ENCODE results near the gene ZNF629. TPM values are rescaled to one million over a fixed set of nuclear protein-coding genes. Genes with fewer than 3 reads are reported as not detected.

The ZNF629 gene
- total and polyA plus RNA-seq, 3 donors from 2014 or later = 11.2 to 21.9 (median 19.4) TPM

DNA sequence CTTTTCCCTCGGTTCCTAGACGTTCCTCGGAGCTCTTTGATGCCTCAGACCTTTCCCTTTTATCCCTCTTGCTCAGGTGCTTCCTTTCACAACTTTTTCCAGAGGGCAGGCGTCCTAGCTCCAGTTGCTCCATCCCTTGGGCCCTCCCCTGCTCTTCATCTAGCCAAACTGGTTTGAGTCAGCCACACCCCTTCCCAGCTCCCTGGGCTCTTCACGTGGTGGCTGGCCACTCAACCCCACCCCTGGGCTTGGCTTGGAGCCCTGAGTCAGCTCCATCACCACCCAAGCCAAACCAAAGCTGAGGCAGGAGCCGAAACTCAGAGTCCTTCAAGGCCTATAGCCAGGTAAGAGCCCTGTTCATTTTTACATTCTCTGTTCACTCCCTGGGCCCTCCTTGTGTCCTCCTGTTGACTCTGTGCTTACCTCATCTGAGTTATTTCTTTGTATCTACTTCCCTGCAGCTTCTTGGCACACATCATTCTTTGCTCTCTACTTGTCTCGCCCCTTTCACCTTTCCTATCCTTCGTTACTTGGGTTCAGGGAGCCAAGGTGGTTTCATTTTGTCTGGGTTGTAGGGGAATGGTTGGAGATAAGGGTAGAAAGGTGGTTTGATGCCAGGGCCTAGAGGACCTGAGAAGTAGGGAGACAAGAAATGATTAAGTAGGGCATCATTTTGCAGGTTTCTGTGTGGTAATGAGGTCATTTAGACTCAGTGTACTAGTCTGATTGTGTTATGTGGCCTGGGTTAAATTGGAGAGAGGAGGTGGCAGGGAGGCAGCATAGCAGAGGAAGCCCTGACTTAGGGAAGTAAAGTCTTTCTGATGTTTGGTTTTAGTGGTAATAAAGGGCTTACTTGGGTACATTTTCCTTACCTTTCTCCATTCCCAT, 46.4 kb downstream of the ZNF629 start:
- Histone ChIP-seq H3K27me3 (no peaks in the 10 kb centered on the region), H3K9me3 (no peaks in the 10 kb centered on the region), H3K4me1 (peaks cover 12% of the 10 kb centered on the region), H3K36me3 (ENCODE audit: low read depth, missing control alignments) (peaks cover 4% of the 10 kb centered on the region), H3K27ac (peak overlapping the region; percentile 26 to 42), H3K4me3 (no peak overlapping the region)
- no peak for TF ChIP-seq POLR2A (IDR thresholded peaks at IDR 0.05)
- TF ChIP-seq, protein P1, sequence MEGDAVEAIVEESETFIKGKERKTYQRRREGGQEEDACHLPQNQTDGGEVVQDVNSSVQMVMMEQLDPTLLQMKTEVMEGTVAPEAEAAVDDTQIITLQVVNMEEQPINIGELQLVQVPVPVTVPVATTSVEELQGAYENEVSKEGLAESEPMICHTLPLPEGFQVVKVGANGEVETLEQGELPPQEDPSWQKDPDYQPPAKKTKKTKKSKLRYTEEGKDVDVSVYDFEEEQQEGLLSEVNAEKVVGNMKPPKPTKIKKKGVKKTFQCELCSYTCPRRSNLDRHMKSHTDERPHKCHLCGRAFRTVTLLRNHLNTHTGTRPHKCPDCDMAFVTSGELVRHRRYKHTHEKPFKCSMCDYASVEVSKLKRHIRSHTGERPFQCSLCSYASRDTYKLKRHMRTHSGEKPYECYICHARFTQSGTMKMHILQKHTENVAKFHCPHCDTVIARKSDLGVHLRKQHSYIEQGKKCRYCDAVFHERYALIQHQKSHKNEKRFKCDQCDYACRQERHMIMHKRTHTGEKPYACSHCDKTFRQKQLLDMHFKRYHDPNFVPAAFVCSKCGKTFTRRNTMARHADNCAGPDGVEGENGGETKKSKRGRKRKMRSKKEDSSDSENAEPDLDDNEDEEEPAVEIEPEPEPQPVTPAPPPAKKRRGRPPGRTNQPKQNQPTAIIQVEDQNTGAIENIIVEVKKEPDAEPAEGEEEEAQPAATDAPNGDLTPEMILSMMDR (IDR thresholded peaks at IDR 0.05) = no peak
- 48 to 59% methylated on average over 8 of the region's 8 CpGs for WGBS, 2 donors
- DNase-seq = peak; percentile 79
- intact Hi-C loops (cut with DNase I; ENCODE audit: low total_unique reads) = no loop called here

DNA sequence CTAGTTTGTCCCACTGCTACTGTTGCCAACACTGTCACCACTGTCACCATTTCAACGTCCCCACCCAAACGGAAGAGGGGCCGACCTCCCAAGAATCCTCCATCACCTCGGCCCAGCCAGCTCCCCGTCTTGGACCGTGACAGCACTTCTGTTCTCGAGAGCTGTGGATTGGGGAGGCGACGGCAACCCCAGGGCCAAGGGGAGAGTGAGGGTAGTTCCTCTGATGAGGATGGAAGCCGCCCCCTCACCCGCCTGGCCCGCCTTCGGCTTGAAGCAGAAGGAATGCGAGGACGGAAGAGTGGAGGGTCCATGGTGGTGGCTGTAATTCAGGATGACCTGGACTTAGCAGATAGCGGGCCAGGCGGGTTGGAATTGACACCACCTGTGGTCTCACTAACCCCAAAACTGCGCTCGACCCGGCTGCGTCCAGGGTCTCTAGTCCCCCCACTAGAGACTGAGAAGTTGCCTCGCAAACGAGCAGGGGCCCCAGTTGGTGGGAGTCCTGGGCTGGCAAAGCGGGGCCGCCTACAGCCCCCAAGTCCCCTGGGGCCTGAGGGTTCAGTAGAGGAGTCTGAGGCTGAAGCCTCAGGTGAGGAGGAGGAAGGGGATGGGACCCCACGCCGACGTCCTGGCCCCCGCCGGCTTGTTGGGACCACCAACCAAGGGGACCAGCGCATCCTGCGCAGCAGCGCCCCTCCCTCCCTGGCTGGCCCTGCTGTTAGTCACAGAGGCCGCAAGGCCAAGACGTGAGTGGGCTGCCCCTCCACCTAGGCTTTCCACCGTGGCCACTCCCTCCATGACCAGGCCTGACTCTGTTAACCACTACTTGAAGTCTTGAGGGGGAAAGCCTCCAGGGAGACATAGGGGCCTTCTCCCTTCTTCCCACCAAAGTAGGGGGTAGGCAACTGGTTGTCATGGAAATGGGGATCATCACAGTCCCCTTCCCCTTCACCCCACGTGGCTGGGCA, 47.7 kb downstream of the ZNF629 start:
- H3K36me3 ChIP-seq (ENCODE audit: low read depth, missing control alignments) = peaks cover 4% of the 10 kb centered on the region
- 89% methylated on average over 36 to 37 of the region's 37 CpGs for WGBS, 2 donors
- no peak for TF ChIP-seq POLR2A (IDR thresholded peaks at IDR 0.05)
- TF ChIP-seq, protein P1 (IDR thresholded peaks at IDR 0.05) = no peak
- H3K9me3 ChIP-seq = no peaks in the 10 kb centered on the region
- no peak overlapping the region for H3K4me3 ChIP-seq
- no peaks in the 10 kb centered on the region for H3K27me3 ChIP-seq
- intact Hi-C loops (cut with DNase I; ENCODE audit: low total_unique reads) = no loop called here
- peaks cover 12% of the 10 kb centered on the region for H3K4me1 ChIP-seq
- DNase-seq = no peak
- H3K27ac ChIP-seq = peak overlapping the region; percentile 25 to 42

DNA sequence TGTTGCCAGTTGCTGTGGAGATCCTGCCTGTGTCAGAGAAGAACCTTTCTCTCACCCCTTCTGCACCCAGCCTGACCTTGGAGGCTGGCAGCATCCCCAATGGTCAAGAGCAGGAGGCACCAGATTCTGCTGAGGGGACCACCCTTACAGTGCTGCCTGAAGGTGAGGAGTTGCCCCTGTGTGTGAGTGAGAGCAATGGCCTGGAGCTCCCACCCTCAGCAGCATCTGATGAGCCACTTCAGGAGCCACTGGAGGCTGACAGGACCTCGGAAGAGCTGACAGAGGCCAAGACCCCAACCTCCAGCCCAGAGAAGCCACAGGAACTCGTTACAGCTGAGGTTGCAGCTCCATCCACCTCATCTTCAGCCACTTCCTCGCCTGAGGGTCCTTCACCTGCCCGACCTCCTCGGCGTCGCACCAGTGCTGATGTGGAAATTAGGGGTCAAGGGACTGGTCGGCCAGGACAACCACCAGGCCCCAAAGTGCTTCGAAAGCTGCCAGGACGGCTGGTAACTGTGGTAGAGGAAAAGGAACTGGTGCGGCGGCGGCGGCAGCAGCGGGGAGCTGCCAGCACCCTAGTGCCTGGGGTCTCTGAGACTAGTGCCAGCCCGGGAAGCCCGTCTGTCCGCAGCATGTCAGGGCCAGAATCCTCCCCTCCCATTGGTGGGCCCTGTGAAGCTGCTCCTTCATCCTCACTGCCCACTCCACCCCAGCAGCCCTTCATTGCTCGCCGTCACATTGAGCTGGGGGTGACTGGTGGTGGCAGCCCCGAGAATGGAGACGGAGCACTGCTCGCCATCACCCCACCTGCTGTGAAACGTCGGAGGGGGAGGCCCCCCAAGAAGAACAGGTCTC, 49.0 kb downstream of the ZNF629 start:
- TF ChIP-seq POLR2A (IDR thresholded peaks at IDR 0.05) = no peak
- TF ChIP-seq, protein P1 (IDR thresholded peaks at IDR 0.05) = no peak
- intact Hi-C loops (cut with DNase I; ENCODE audit: low total_unique reads) = no loop called here
- 90 to 92% methylated on average over 16 to 25 of the region's 25 CpGs for WGBS, 2 donors
- DNase-seq = no peak
- Histone ChIP-seq H3K9me3 (no peaks in the 10 kb centered on the region), H3K4me1 (peaks cover 12% of the 10 kb centered on the region), H3K27ac (no peak overlapping the region), H3K4me3 (no peak overlapping the region), H3K27me3 (no peaks in the 10 kb centered on the region), H3K36me3 (ENCODE audit: low read depth, missing control alignments) (peaks cover 4% of the 10 kb centered on the region)

DNA sequence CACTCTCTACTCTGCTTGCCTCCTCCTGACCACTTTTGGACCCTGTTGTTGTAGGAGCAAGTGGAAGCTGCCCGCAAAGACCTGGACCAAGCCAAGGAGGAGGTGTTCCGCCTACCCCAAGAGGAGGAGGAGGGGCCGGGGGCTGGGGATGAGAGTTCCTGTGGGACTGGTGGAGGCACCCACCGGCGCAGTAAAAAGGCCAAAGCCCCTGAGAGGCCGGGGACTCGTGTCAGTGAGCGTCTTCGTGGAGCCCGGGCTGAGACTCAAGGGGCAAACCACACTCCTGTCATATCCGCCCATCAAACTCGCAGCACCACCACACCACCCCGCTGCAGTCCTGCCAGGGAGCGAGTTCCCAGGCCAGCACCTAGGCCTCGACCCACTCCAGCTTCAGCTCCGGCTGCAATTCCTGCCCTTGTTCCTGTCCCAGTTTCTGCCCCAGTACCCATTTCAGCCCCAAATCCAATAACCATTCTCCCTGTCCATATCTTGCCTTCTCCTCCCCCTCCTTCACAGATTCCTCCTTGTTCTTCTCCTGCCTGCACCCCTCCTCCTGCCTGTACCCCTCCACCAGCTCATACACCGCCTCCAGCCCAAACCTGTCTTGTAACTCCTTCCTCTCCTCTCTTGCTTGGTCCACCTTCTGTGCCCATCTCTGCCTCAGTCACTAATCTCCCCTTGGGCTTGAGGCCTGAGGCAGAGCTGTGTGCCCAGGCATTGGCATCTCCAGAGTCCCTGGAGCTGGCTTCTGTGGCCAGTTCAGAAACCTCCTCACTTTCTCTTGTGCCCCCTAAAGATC, 49.8 kb downstream of the ZNF629 start:
- no peak for TF ChIP-seq POLR2A (IDR thresholded peaks at IDR 0.05)
- TF ChIP-seq, protein P1 (IDR thresholded peaks at IDR 0.05) = no peak
- no peak for DNase-seq
- intact Hi-C loops (cut with DNase I; ENCODE audit: low total_unique reads) = no loop called here
- Histone ChIP-seq H3K4me1 (peaks cover 12% of the 10 kb centered on the region), H3K27ac (no peak overlapping the region), H3K4me3 (no peak overlapping the region), H3K9me3 (no peaks in the 10 kb centered on the region), H3K36me3 (ENCODE audit: low read depth, missing control alignments) (peaks cover 4% of the 10 kb centered on the region), H3K27me3 (no peaks in the 10 kb centered on the region)
- WGBS, 2 donors = 90% methylated on average over 8 to 17 of the region's 17 CpGs
